Activated CD4-positive, alpha-beta memory T cell treated with anti-CD3 and anti-CD28 coated beads, Interleukin-2, amount 10 ng/mL, durations not matched to agents 7 days and 5 days (primary cell): ENCODE measurements around the gene LRP1-AS. TPM values are rescaled to one million over a fixed set of nuclear protein-coding genes. Genes with fewer than 3 reads are reported as not detected.
A peak's percentile ranks its signal among the peaks of the same experiment; 100 is the strongest.
"Not testable (repeated sequence)": the region's sequence is repeated elsewhere in the genome, so short reads cannot be mapped to it uniquely, and the experiment has no call there.

Experiments
- CTCF ChIA-PET: fragments of 350-600 bp; sonication (Branson Sonifier 250); formaldehyde crosslinking; loops from one replicate; lab custom pipeline; 2021; ENCODE audit warnings: antibody characterized with exemption, inconsistent platforms; lab: Charles Lee
- POLR2A ChIA-PET: fragments of 350-600 bp; sonication (Branson Sonifier 250); formaldehyde crosslinking; loops from one replicate; lab custom pipeline; 2021; ENCODE audit warnings: antibody characterized with exemption; lab: Charles Lee
- DNase-seq: peaks from one replicate; pipeline ENCODE4 v3.0.0-alpha.2; 2020
- H3K27ac Mint-ChIP-seq: one replicate; pipeline ENCODE4 v1.8.0; 2021; ENCODE audit warnings: mild to moderate bottlenecking, mixed read lengths
- H3K27me3 Mint-ChIP-seq: one replicate; pipeline ENCODE4 v1.8.0; 2021; ENCODE audit warnings: mixed read lengths
- H3K36me3 Mint-ChIP-seq: one replicate; pipeline ENCODE4 v1.8.0; 2021; ENCODE audit warnings: low read depth, mixed read lengths
- H3K4me1 Mint-ChIP-seq: one replicate; pipeline ENCODE4 v1.8.0; 2021; ENCODE audit warnings: mixed read lengths
- H3K4me3 Mint-ChIP-seq: one replicate; pipeline ENCODE4 v1.8.0; 2021; ENCODE audit warnings: mild to moderate bottlenecking, mixed read lengths
- H3K9me3 Mint-ChIP-seq: one replicate; pipeline ENCODE4 v1.8.0; 2021; ENCODE audit warnings: mixed read lengths
- total RNA-seq, 2 experiments: library from RNA; stranded (reverse); gene quantifications; one replicate each; pipeline ENCODE4 v1.2.3, GENCODE V29; 2021

LRP1-AS gene
- total RNA-seq, 2 experiments from 2014 or later = not detected

- Mint-ChIP-seq H3K27ac (no peak overlapping the region), H3K4me1 (peaks cover 10% of the 10 kb centered on the region), H3K36me3 (no peaks in the 10 kb centered on the region), H3K27me3 (peaks cover 56% of the 10 kb centered on the region), H3K9me3 (no peaks in the 10 kb centered on the region), H3K4me3 (peak overlapping the region; percentile 51)
- ChIA-PET CTCF (interaction anchor here (1.0 kb wide), 2 partner anchors 86 to 326 kb away, joined by 3 read pairs; partner anchors contain the start of gene INHBE), POLR2A (no interaction called here)
- no peak for DNase-seq
Measured at GRCh38 chr12:57129889-57130288, 17.5 kb downstream of the LRP1-AS start.

- peaks cover 61% of the 10 kb centered on the region for H3K27me3 Mint-ChIP-seq
- ChIA-PET POLR2A (no interaction called here), CTCF (interaction anchor here (1.0 to 3.6 kb wide), 3 partner anchors 45 to 326 kb away, joined by 3 to 21 read pairs (median 3); partner anchors contain the start of gene INHBE)
- no peaks in the 10 kb centered on the region for H3K9me3 Mint-ChIP-seq
- peaks cover 10% of the 10 kb centered on the region for H3K4me1 Mint-ChIP-seq
- H3K36me3 Mint-ChIP-seq = no peaks in the 10 kb centered on the region
- H3K27ac Mint-ChIP-seq = no peak overlapping the region
- DNase-seq = no peak
- peak overlapping the region; percentile 51 for H3K4me3 Mint-ChIP-seq
Measured at GRCh38 chr12:57129321-57129842, 18.0 kb downstream of the LRP1-AS start.

GRCh38 chr12:57128519-57129247 is 18.7 kb downstream of the LRP1-AS start:
- H3K27ac Mint-ChIP-seq = no peak overlapping the region
- peaks cover 65% of the 10 kb centered on the region for H3K27me3 Mint-ChIP-seq
- ChIA-PET POLR2A (interaction anchor here (1.0 to 2.7 kb wide), 3 partner anchors 11 to 51 kb away, joined by 3 to 25 read pairs (median 11); partner anchors contain the start of genes NEMP1 and STAT6), CTCF (interaction anchor here (1.1 to 5.9 kb wide), 5 partner anchors 10 to 301 kb away, joined by 3 to 65 read pairs (median 10); partner anchors contain the start of gene STAT6)
- peaks cover 10% of the 10 kb centered on the region for H3K4me1 Mint-ChIP-seq
- peak overlapping the region; percentile 9 for H3K4me3 Mint-ChIP-seq
- peaks cover 7% of the 10 kb centered on the region for H3K9me3 Mint-ChIP-seq
- DNase-seq = no peak
- peaks cover 5% of the 10 kb centered on the region for H3K36me3 Mint-ChIP-seq

GRCh38 chr12:57127726-57128518 is 19.5 kb downstream of the LRP1-AS start, which contains the start of gene LRP1:
LRP1 (plus strand) TSS chr12:57128483; CDS start chr12:57128965, 482 bp downstream.
- peaks cover 10% of the 10 kb centered on the region for H3K9me3 Mint-ChIP-seq
- ChIA-PET CTCF (interaction anchor here (0.7 to 5.9 kb wide), 9 partner anchors 10 to 302 kb away, joined by 3 to 65 read pairs (median 3); partner anchors contain the start of gene STAT6), POLR2A (interaction anchor here (0.8 to 2.7 kb wide), 4 partner anchors 10 to 112 kb away, joined by 3 to 25 read pairs (median 8); partner anchors contain the start of genes NEMP1 and STAT6)
- DNase-seq = peak; percentile 63
- peak within 1 kb of the TSS; percentile 73 for H3K4me3 Mint-ChIP-seq
- peaks cover 67% of the 10 kb centered on the region for H3K27me3 Mint-ChIP-seq
- peaks cover 10% of the 10 kb centered on the region for H3K4me1 Mint-ChIP-seq
- peaks cover 9% of the 10 kb centered on the region for H3K36me3 Mint-ChIP-seq
- no peak within 1 kb of the TSS for H3K27ac Mint-ChIP-seq

GRCh38 chr12:57127101-57127725 is 20.2 kb downstream of the LRP1-AS start:
- Mint-ChIP-seq H3K4me1 (peaks cover 10% of the 10 kb centered on the region), H3K27me3 (peaks cover 62% of the 10 kb centered on the region), H3K9me3 (peaks cover 10% of the 10 kb centered on the region), H3K36me3 (peaks cover 9% of the 10 kb centered on the region), H3K4me3 (peak overlapping the region; percentile 73), H3K27ac (no peak overlapping the region)
- ChIA-PET POLR2A (interaction anchor here (0.8 to 2.7 kb wide), 3 partner anchors 16 to 113 kb away, joined by 4 to 25 read pairs (median 11); partner anchors contain the start of genes NEMP1 and STAT6), CTCF (interaction anchor here (0.7 to 7.3 kb wide), 11 partner anchors 9 to 87 kb away, joined by 3 to 72 read pairs (median 6); partner anchors contain the start of gene STAT6)
- peak; percentile 39 for DNase-seq

GRCh38 chr12:57126561-57126960 is 20.9 kb downstream of the LRP1-AS start:
- Mint-ChIP-seq H3K4me3 (peak overlapping the region; percentile 12), H3K27ac (no peak overlapping the region), H3K4me1 (peaks cover 10% of the 10 kb centered on the region), H3K27me3 (peaks cover 58% of the 10 kb centered on the region), H3K36me3 (peaks cover 9% of the 10 kb centered on the region), H3K9me3 (peaks cover 10% of the 10 kb centered on the region)
- no peak for DNase-seq
- CTCF ChIA-PET = interaction anchor here (1.4 to 7.3 kb wide), 6 partner anchors 15 to 88 kb away, joined by 4 to 72 read pairs (median 22); partner anchors contain the start of gene STAT6
- POLR2A ChIA-PET = interaction anchor here (2.7 kb wide), 1 partner anchor 15 kb away, joined by 25 read pairs; the partner anchor contains the start of gene STAT6

GRCh38 chr12:57126061-57126460 is 21.4 kb downstream of the LRP1-AS start:
- Mint-ChIP-seq H3K4me1 (peaks cover 10% of the 10 kb centered on the region), H3K4me3 (no peak overlapping the region), H3K27me3 (peaks cover 53% of the 10 kb centered on the region), H3K27ac (no peak overlapping the region), H3K36me3 (peaks cover 9% of the 10 kb centered on the region), H3K9me3 (peaks cover 10% of the 10 kb centered on the region)
- ChIA-PET POLR2A (interaction anchor here (2.7 kb wide), 1 partner anchor 15 kb away, joined by 25 read pairs; the partner anchor contains the start of gene STAT6), CTCF (interaction anchor here (0.7 to 7.3 kb wide), 9 partner anchors 14 to 369 kb away, joined by 3 to 72 read pairs (median 6); partner anchors contain the start of gene STAT6)
- DNase-seq = no peak

GRCh38 chr12:57124261-57124877 is 23.1 kb downstream of the LRP1-AS start:
- Mint-ChIP-seq H3K9me3 (peaks cover 10% of the 10 kb centered on the region), H3K4me3 (no peak overlapping the region), H3K27ac (no peak overlapping the region), H3K4me1 (peaks cover 5% of the 10 kb centered on the region), H3K36me3 (peaks cover 9% of the 10 kb centered on the region), H3K27me3 (peaks cover 37% of the 10 kb centered on the region)
- peak; percentile 76 for DNase-seq
- CTCF ChIA-PET = interaction anchor here (0.7 to 7.3 kb wide), 32 partner anchors 9 to 435 kb away, joined by 3 to 72 read pairs (median 4); partner anchors contain the start of genes MYO1A, NEMP1, SDR9C7 and STAT6
- POLR2A ChIA-PET = interaction anchor here (1.0 to 2.3 kb wide), 4 partner anchors 9 to 59 kb away, joined by 3 to 16 read pairs (median 6); partner anchors contain the start of genes NEMP1 and STAT6

GRCh38 chr12:57123813-57124212 is 23.6 kb downstream of the LRP1-AS start:
- Mint-ChIP-seq H3K36me3 (peaks cover 9% of the 10 kb centered on the region), H3K27me3 (peaks cover 37% of the 10 kb centered on the region), H3K4me3 (no peak overlapping the region), H3K9me3 (peaks cover 10% of the 10 kb centered on the region), H3K27ac (no peak overlapping the region), H3K4me1 (peaks cover 7% of the 10 kb centered on the region)
- DNase-seq = no peak
- ChIA-PET CTCF (interaction anchor here (0.7 to 7.3 kb wide), 34 partner anchors 9 to 434 kb away, joined by 3 to 72 read pairs (median 4); partner anchors contain the start of genes MYO1A, NEMP1, SDR9C7 and STAT6), POLR2A (interaction anchor here (1.0 to 2.3 kb wide), 4 partner anchors 8 to 60 kb away, joined by 3 to 16 read pairs (median 6); partner anchors contain the start of genes NEMP1 and STAT6)

- peaks cover 29% of the 10 kb centered on the region for H3K27me3 Mint-ChIP-seq
- POLR2A ChIA-PET = interaction anchor here (1.2 kb wide), 1 partner anchor 9 kb away, joined by 5 read pairs; no protein-coding TSS in a partner anchor
- H3K27ac Mint-ChIP-seq, H3K4me3 Mint-ChIP-seq, DNase-seq, H3K4me1 Mint-ChIP-seq, H3K36me3 Mint-ChIP-seq: not testable (repeated sequence)
- CTCF ChIA-PET = interaction anchor here (0.8 to 7.3 kb wide), 9 partner anchors 9 to 122 kb away, joined by 3 to 72 read pairs (median 4); partner anchors contain the start of gene STAT6
- peaks cover 10% of the 10 kb centered on the region for H3K9me3 Mint-ChIP-seq
Measured at GRCh38 chr12:57120718-57121117, 26.7 kb downstream of the LRP1-AS start.
